ENCODE measurements around the gene FOXA2.
"Not testable (repeated sequence)": the region's sequence is repeated elsewhere in the genome, so short reads cannot be mapped to it uniquely, and the experiment has no call there.

Gene FOXA2

GRCh38 chr20:22604815-22605214, 20.4 kb upstream of the FOXA2 start:
- TF ChIP-seq CTCF (IDR thresholded peaks at IDR 0.05) (no peak), ZFX (IDR thresholded peaks at IDR 0.05; ENCODE audit: borderline replicate concordance) (no peak)
- H3K27ac ChIP-seq: no peak overlapping the region

- no peak overlapping the region for H3K27ac ChIP-seq
- TF ChIP-seq CTCF (IDR thresholded peaks at IDR 0.05) (no peak), ZFX (IDR thresholded peaks at IDR 0.05; ENCODE audit: borderline replicate concordance) (no peak)
Measured at GRCh38 chr20:22601361-22602141, 17.2 kb upstream of the FOXA2 start.

GRCh38 chr20:22599258-22599657, 14.9 kb upstream of the FOXA2 start:
- H3K27ac ChIP-seq: not testable (repeated sequence)

GRCh38 chr20:22597303-22597702, 12.9 kb upstream of the FOXA2 start:
- no peak for TF ChIP-seq ZFX (IDR thresholded peaks at IDR 0.05; ENCODE audit: borderline replicate concordance)
- no peak for TF ChIP-seq CTCF (IDR thresholded peaks at IDR 0.05)
- no peak overlapping the region for H3K27ac ChIP-seq

- TF ChIP-seq CTCF (IDR thresholded peaks at IDR 0.05) (no peak), ZFX (IDR thresholded peaks at IDR 0.05; ENCODE audit: borderline replicate concordance) (no peak)
- H3K27ac ChIP-seq: no peak overlapping the region
Measured at GRCh38 chr20:22590662-22591061, 6.3 kb upstream of the FOXA2 start.

GRCh38 chr20:22586645-22587310, 2.4 kb upstream of the FOXA2 start:
- no peak overlapping the region for H3K27ac ChIP-seq
- TF ChIP-seq ZFX (IDR thresholded peaks at IDR 0.05; ENCODE audit: borderline replicate concordance) (no peak), CTCF (IDR thresholded peaks at IDR 0.05) (peak; percentile 72)

- no peak overlapping the region for H3K27ac ChIP-seq
- TF ChIP-seq ZFX (IDR thresholded peaks at IDR 0.05; ENCODE audit: borderline replicate concordance) (no peak), CTCF (IDR thresholded peaks at IDR 0.05) (no peak)
Measured at GRCh38 chr20:22585786-22586493, 1.6 kb upstream of the FOXA2 start.

Data from 22Rv1 (cell line).